DMS79 treated with DMSO at 0.1 percent for 48 hours (cell line): ENCODE data around the gene SSUH2.
"Not testable (repeated sequence)": the region's sequence is repeated elsewhere in the genome, so short reads cannot be mapped to it uniquely, and the experiment has no call there.

Source experiments
- DNase-seq: peaks from one replicate; lab custom pipeline; 2025; lab: John Stamatoyannopoulos, UW

Gene SSUH2

DNA sequence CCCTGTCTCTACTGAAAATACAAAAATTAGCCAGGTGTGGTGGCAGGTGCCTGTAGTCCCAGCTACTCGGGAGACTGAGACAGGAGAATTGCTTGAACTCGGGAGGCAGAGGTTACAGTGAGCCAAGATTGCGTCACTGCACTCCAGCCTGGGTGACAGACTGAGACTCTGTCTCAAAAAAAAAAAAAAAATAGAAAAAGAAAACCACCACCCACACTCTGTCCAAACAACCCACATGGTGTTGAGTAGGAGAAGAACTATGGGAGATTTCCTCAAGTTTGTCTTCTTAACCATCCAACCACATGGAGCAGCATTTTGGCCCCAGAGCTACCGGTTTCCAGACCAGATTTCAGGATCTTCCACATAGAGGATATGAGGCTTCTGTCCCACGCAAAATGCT lies 64.2 kb downstream of the SSUH2 start:
- not testable (repeated sequence) for DNase-seq

DNA sequence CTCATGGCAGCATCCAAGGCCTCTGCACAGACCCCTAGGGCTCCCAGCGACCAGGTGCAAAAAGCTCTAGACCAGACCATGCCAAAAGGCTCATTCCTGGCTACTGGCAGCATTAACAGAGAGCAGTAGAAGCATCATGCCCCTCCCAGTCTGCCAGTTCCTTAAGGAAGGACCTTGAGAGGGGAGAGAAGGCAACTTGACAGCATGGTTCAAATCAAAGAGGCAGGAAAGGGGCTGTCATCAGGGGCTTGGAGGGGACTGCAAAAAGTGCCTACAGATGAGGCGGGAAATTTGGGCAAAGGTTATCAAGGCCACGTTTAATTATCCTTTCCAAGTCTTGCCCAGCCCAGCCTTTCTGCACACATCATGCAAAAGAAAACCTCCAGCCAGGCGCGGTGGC lies 64.7 kb downstream of the SSUH2 start:
- no peak for DNase-seq

DNA sequence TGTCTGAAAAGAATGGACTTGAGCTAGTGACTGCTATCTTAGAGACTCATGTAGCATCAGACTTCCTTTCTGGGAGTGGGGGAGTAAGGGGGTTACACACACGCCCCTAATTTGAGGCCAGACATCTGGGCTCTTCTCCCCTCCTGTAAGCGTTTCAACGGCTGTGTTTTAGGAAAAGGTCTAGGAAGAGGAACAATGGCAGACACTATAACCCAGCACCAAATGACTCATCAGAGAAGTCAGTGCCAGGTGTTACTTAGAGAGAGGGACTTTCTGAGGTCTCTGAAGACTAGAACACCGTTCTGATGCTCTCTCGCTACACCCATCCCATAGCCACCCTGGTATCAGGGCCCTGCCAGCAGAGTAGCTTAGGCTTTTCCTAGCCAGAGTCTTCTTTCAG lies 65.5 kb downstream of the SSUH2 start:
- no peak for DNase-seq

DNA sequence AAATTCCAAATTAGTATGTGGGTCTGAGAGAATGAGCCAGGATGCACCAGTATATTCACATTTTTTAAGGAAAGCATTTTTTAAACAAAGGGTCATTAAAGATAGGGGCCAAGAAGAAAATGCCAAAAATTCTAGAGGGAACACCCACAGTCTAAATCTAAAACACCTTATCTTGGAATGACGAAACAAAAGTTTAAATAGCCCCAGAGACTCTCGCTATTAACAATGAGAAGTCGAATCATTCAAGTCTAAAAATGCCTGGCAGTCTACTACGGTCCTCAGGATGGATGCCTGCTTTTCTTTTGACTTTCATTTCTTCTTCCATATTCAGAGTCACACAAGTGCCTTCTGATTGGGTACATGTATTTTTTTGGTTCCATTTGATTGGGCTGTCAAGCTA lies 66.3 kb downstream of the SSUH2 start:
- DNase-seq: no peak

DNA sequence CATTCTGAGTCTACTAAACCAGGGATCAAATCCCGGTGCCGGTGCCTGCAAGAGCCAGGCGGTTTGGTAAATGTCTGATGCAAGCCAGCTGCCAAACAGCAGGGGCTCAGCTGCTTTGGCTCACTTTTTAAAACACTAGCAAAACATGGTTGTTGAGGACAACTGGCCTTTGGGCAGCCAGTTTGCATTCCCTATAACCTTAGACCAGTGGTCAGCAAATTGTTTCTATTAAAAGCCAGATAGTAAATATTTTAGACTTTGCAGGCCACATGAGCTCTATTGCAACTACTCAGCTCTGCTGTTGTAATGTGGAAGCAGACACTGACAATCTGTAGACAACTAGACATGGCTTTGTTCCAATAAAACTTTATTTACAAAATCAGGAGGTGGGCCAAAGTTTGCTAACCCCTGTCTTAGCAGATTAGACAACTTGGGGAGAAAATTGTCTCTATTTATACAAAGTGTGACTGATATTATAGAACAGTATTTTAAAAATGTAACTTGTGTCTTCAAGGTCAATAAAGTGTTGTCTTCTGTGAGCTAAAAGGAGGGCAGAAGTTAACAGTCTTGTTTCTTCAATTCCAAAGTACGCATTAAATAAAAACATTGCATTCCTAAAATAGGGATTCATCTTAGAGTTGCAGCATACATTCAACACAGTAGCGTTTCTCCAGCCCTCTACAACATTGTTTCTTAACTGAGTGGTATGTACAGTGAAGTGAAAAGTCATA lies 67.6 kb downstream of the SSUH2 start:
- no peak for DNase-seq

DNA sequence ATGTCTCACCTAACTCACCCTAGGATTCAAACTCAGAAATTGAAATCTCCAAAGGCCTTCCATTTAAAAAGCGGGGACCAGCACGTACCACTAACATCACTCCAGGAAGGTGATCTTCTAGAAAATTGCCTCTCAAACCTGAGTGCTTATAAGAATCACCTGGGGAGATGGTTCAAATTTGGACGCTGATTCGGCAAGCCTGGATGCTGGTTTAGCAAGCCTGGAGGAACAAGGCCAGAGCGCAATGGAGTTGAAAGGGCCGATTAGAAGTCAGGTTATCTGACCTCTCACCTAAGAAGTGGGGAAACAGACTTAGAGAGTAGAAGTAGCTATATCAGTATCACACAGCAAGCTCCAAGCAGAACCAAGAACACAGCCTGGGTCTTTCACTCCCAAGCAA lies 68.2 kb downstream of the SSUH2 start:
- DNase-seq: no peak

DNA sequence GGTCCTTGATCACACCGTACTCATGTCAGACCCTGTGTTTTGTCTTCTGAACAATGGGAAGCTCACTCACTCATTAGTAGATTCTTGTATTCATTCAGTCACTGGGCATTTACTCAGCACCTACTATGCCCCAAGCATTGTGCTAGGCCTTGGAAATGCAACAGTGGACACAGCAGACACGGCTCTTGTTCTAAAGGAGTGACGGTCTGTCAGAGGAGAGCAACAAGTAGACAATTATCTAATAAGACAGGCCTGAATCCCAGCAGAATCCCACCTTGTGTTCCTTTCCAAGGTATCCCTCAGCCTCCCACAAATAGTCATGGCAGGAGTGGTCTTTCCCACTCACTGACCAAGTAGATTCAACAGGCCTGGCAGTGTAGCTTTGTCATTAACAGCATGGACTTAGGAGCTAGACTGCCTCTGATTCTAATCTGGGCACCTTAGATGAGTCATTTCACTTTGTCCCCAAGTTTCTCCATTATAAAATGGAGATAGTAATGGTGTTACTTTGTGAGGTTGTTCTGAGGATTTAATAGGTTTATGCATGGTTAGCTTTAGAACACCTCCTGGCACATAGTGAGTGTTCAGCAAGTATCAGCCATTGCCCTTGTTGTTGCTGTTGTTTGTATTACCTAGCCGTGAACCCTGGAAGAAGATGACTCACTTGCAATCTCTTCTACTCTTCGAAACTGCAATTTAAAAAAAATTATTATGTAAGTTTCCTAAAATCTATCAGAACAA lies 69.1 kb downstream of the SSUH2 start:
- no peak for DNase-seq

DNA sequence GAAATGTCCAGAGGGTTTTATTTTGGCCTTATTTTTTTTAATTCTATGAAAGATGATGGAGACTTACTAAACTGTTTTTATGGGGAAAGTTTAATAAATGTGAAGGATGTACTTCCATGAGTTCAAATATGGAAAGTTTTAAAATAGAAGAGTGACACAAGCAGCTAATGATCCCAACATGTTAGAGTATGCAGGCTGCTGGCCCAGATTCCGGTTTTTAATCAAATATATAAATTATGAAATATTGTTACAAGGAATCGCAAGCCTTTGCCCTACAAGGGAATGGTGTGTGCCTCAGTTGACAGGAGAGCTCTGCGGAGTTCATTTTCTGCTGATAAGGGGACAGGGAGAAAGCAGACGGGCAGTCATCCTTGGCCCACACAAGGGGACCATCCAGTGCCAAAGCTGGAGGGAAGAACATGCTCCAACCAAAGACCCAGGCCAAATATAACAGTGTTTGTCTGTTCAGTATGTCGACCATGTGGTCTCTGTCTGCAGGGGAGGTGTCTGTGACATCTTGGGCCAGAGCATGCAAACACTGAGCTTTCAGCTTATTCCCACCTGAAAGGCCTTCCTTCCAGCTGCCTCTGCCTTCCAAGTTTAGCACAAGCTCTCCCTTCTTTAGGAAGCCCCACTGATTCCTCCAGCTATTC lies 69.8 kb downstream of the SSUH2 start:
- DNase-seq: no peak

DNA sequence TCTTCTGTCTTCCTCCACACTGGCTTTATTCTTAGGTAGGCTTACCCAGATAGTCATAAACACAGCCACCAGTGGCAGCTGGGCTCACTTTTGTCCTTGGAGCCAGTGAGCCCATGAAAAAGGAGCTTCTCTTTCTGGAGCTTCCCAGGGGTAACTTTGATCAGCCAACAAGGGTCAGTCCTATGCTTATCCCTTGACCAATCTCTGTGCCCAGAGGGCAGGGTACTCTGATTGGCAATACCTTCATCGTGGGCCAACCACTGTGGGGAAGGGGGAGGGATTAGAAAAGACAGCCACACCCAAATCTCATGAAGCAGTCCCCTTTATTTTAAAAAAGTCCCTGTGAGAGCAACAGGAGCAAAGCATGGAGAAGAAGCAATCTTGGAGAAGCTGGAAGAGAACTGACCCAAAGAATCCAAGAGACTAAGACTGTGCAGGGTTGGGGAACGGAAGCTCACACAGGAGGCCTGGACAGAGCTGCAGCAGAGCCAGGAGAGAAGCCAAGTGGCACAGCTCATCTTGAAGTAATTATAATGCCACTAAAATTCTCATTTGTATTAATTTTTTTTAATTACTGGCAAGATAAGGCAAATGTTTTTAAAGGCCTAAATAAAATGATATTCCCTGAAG lies 70.4 kb downstream of the SSUH2 start:
- no peak for DNase-seq

DNA sequence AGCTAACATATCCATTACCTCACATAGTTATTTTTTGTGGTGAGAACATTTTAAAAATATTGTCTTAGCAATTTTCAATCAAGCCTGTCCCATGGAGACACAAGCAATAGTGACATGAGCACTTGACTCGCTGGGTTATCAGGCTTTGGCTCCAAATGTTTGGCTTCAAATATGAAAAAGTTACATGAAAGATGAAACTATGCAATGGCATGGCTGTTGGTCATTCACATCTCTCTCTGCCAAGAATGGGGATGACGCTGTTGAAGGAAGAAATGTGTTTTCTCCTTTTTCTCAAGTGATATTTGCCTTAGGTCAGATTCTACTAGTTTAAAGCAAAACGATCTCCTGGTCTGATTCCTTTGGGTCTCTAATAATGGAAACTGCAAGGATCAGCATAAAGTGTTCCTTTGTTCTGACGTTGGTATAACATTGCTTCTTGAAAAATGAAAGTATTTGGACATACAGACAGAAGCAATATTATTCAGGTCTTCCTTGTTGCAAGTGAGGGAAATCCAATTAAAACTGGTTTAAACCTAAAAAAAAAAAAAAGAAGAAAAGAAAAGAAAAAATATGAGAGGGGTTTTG lies 71.2 kb downstream of the SSUH2 start:
- no peak for DNase-seq

DNA sequence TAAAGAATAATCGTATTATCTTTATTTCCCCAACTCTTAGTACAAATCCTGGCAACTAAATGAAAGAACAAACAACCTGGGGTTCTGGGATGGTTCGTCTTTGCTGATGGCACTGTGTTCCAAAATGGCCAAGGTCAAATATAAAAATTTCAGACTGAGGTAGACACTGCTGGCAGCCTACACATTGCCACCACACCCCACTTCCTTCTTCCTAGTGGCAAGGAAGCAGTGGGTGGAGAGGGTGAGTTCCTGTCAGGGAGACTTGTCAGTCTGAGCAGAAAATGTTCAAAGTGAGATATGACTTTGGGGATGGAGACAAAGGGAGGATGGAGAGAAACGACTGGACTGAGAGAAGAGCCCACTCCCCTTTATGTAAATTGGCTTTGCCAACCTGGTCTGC lies 73.3 kb downstream of the SSUH2 start:
- DNase-seq: no peak
